Lower leg skin (tissue), 3 donors: ENCODE results near the gene FZD4.

Experiments
- CTCF ChIP-seq, 3 donors: fragments of 450-650 bp; IDR thresholded peaks; one replicate each; pipeline ENCODE4 v1.5.1; 2016; ENCODE audit warnings: antibody characterized with exemption in 3 of 3, mild to moderate bottlenecking in 3 of 3, moderate library complexity in 2 of 3
- POLR2A ChIP-seq, 2 donors: fragments of 450-650 bp; IDR thresholded peaks; one replicate each; pipeline ENCODE4 v1.6.1; 2016 to 2017; ENCODE audit warnings: antibody characterized with exemption in 2 of 2, mild to moderate bottlenecking in 1 of 2, moderate library complexity in 1 of 2

- TF ChIP-seq CTCF (IDR thresholded peaks at IDR 0.05) (no peak), POLR2A (IDR thresholded peaks at IDR 0.05) (no peak)
Measured at GRCh38 chr11:86990031-86990430, 34.8 kb upstream of the FZD4 start.
